ENCODE results near the gene SMIM10L2A.
"Not testable (repeated sequence)": the region's sequence is repeated elsewhere in the genome, so short reads cannot be mapped to it uniquely, and the experiment has no call there.

Gene SMIM10L2A

GRCh38 chrX:135421932-135422809 is at the start of gene SMIM10L2A:
SMIM10L2A (plus strand) TSS chrX:135421944; CDS start chrX:135422132, 188 bp downstream.
- DNase-seq = no peak

GRCh38 chrX:135373357-135373756 is 48.4 kb upstream of the SMIM10L2A start:
- DNase-seq = no peak

GRCh38 chrX:135382260-135382659 is 39.5 kb upstream of the SMIM10L2A start:
- no peak for DNase-seq

- DNase-seq = no peak
These were observed 38.5 kb upstream of the SMIM10L2A start for GRCh38 chrX:135383249-135383648.

GRCh38 chrX:135384161-135384836 is 37.4 kb upstream of the SMIM10L2A start:
- DNase-seq = no peak

GRCh38 chrX:135388841-135389240 is 32.9 kb upstream of the SMIM10L2A start:
- DNase-seq = no peak

GRCh38 chrX:135389243-135389642 is 32.5 kb upstream of the SMIM10L2A start:
- no peak for DNase-seq

GRCh38 chrX:135389717-135390116 is 32.0 kb upstream of the SMIM10L2A start:
- DNase-seq = no peak

- no peak for DNase-seq
These were observed 30.0 kb upstream of the SMIM10L2A start for GRCh38 chrX:135391734-135392133.

GRCh38 chrX:135393051-135393450 is 28.7 kb upstream of the SMIM10L2A start:
- DNase-seq = no peak

GRCh38 chrX:135395064-135395463 is 26.7 kb upstream of the SMIM10L2A start:
- no peak for DNase-seq

GRCh38 chrX:135396109-135396508 is 25.6 kb upstream of the SMIM10L2A start:
- no peak for DNase-seq

GRCh38 chrX:135396566-135396965 is 25.2 kb upstream of the SMIM10L2A start:
- DNase-seq = no peak

GRCh38 chrX:135397652-135398051 is 24.1 kb upstream of the SMIM10L2A start:
- no peak for DNase-seq

- DNase-seq = no peak
These were observed 18.4 kb upstream of the SMIM10L2A start for GRCh38 chrX:135403374-135403773.

- DNase-seq = not testable (repeated sequence)
These were observed 15.3 kb upstream of the SMIM10L2A start for GRCh38 chrX:135406428-135406827.

- DNase-seq = no peak
These were observed 12.9 kb upstream of the SMIM10L2A start for GRCh38 chrX:135408794-135409193.

GRCh38 chrX:135410861-135411627 is 10.7 kb upstream of the SMIM10L2A start:
- DNase-seq = no peak

GRCh38 chrX:135411893-135412292 is 9.9 kb upstream of the SMIM10L2A start:
- no peak for DNase-seq

GRCh38 chrX:135416546-135416945 is 5.2 kb upstream of the SMIM10L2A start:
- DNase-seq = no peak

- no peak for DNase-seq
These were observed 913 bp upstream of the SMIM10L2A start for GRCh38 chrX:135420831-135421230.

GRCh38 chrX:135421537-135421931 is 210 bp upstream of the SMIM10L2A start:
- peak; percentile 41 to 58 for DNase-seq

- not testable (repeated sequence) for DNase-seq
These were observed 1.0 kb downstream of the SMIM10L2A start for GRCh38 chrX:135422810-135423168.

Measured in SHP77 (cell line).